Thyroid gland (tissue), 4 donors: ENCODE data around the gene DHX30.

Experiments
- CTCF ChIP-seq, 6 experiments: fragments of 200-600 bp in 3 of 6; fragments of 450-650 bp in 3 of 6; sonication (generic) in 3 of 6; IDR thresholded peaks; one replicate each; pipeline ENCODE4 v1.5.1; 2016 to 2019; ENCODE audit warnings: antibody characterized with exemption in 6 of 6, mild to moderate bottlenecking in 2 of 6, inconsistent platforms in 1 of 6, moderate library complexity in 1 of 6
- POLR2A ChIP-seq, 2 donors: fragments of 450-650 bp; IDR thresholded peaks; one replicate each; pipeline ENCODE4 v1.6.1; 2017; ENCODE audit warnings: antibody characterized with exemption in 2 of 2, mild to moderate bottlenecking in 2 of 2, moderate library complexity in 1 of 2

DNA sequence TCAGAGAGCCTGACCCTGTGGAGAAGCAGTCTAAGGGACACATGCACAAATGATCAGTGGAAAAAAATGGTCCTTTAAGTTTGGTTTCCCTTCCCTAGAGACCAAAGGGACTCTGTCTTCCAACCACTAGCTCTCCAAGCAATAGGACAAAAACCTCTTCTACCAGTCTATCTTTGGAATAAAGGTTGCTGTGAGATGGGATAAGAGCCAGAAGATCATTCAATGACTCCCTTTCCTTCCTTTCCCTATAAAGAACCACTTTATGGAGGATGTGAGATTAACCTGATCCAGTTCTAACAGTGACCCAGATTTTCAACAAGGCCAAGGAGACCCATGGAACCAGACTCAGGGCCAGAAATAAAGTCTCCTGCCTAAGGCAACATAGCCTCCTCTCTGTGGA, 74.8 kb downstream of the DHX30 start:
- no peak for TF ChIP-seq CTCF (IDR thresholded peaks at IDR 0.05)
- no peak for TF ChIP-seq POLR2A (IDR thresholded peaks at IDR 0.05)
